Measurements from ENCODE around the gene PIK3AP1.

DNA sequence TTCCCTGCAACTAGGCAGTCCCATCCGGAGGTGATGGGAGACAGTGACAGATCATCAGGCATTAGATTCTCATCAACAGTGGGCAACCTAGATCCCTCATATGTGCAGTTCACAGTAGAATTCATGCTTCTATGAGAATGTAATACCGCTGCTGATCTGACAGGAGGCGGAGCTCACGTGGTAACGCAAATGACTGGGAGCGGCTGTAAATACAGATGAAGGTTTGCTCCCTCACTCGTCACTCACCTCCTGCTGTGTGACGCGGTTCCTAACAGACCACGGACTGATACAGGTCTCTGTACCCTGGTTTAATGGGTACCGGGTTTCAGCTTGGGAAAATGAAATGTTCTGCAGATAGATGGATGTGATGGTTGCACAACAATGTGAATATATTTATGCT is 47.8 kb upstream of the PIK3AP1 start:
- TF ChIP-seq CTCF (conservative IDR thresholded peaks at IDR 0.05) (no peak), EZH2 (IDR thresholded peaks at IDR 0.05; ENCODE audit: low read depth) (no peak)
